Epithelial cell of esophagus (primary cell): Measurements from ENCODE around the gene MTARC2.

Source experiments
- DNase-seq: peaks from one replicate; pipeline ENCODE4 v3.0.0; 2010; ENCODE audit warnings: low read depth
- H3K4me3 ChIP-seq: 2 replicates; pipeline ENCODE4 v1.5.1; 2011; ENCODE audit warnings: mild to moderate bottlenecking, low read length, control low read depth
- TF ChIP-seq, protein P1 (sequence below): IDR thresholded peaks from 2 replicates; pipeline ENCODE4 v1.5.1; 2011; ENCODE audit warnings: low read depth, mild to moderate bottlenecking, low read length, control low read depth, inconsistent platforms; ENCODE audit not compliant: insufficient read depth; ENCODE audit errors: missing control alignments

MTARC2 gene

DNA sequence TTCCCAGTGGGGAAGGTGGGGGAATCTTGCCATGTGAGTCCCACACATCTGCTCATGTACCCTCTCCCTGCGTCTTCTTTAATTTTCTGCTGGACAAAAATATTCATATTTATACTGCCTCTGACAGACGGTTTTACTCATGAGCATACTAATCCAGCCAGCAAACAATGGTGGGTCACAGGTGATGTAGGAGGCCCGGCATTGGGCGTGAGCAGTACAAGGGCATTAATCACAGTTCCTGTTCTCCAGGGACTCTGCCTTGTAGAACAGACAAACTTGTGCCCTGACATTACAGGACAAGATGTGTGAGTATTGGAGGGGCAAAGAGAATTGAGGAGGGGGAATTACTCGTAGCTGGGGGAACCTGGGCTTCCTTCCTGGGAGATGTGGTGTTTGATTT, 63.6 kb downstream of the MTARC2 start:
- TF ChIP-seq, protein P1, sequence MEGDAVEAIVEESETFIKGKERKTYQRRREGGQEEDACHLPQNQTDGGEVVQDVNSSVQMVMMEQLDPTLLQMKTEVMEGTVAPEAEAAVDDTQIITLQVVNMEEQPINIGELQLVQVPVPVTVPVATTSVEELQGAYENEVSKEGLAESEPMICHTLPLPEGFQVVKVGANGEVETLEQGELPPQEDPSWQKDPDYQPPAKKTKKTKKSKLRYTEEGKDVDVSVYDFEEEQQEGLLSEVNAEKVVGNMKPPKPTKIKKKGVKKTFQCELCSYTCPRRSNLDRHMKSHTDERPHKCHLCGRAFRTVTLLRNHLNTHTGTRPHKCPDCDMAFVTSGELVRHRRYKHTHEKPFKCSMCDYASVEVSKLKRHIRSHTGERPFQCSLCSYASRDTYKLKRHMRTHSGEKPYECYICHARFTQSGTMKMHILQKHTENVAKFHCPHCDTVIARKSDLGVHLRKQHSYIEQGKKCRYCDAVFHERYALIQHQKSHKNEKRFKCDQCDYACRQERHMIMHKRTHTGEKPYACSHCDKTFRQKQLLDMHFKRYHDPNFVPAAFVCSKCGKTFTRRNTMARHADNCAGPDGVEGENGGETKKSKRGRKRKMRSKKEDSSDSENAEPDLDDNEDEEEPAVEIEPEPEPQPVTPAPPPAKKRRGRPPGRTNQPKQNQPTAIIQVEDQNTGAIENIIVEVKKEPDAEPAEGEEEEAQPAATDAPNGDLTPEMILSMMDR, result no peak
- peak; percentile 71 for DNase-seq
- H3K4me3 ChIP-seq, result no peak overlapping the region

DNA sequence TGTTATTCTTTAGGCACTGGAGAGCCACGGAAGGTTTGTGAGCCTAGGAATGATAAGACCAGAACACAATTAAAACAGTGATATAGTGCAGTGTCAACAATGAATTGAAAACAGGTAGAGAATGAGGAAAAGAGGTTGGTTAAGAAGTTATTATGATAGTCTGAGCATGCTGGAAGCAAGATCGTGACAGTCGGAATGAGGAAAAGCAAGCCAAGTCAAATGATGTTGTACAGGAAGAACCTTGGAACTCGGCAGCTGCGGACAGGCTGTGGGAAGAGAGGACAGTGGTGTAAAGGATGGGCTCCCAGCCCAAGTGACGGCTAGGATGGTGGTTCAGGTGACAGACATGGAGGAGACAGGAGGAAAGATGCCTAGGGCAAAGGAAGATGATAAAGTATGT, 64.2 kb downstream of the MTARC2 start:
- no peak overlapping the region for H3K4me3 ChIP-seq
- DNase-seq, result no peak
- TF ChIP-seq, protein P1, result no peak

DNA sequence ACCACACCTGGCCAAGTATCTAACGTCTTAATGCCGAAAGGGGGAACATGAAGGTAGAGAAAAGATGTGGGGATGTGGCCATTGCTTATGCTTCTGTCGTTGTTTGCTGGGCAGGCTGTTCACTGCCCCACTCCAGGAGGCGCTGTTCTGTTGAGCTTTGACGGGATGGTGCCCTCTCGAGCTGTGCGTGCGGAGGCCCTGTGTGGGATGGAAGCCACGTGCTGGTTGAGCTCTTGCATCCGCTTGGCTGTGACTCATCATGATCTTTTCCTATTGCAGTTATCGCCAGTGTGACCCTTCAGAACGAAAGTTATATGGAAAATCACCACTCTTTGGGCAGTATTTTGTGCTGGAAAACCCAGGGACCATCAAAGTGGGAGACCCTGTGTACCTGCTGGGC, 64.9 kb downstream of the MTARC2 start:
- DNase-seq, result no peak
- TF ChIP-seq, protein P1, result no peak
- H3K4me3 ChIP-seq, result no peak overlapping the region

DNA sequence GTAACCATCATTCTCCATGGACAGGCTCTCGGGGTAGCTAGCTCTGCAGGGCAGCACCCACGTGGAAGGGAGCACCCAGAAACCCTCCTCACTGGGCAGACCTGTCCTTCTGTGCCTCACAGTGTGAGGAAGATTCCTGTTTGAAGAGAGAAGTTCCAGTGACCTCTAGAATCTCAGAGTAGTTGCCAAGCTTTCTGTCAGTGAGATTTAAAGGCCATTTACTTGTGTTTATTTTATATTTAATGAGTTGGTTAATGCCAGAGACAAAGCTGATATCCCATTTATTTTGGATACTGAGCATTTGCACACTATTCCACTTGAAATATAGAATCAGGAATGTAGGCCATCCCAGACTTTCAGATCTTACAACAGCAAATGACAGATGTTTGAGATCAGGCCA, 67.3 kb downstream of the MTARC2 start:
- DNase-seq, result no peak
- TF ChIP-seq, protein P1, result no peak

DNA sequence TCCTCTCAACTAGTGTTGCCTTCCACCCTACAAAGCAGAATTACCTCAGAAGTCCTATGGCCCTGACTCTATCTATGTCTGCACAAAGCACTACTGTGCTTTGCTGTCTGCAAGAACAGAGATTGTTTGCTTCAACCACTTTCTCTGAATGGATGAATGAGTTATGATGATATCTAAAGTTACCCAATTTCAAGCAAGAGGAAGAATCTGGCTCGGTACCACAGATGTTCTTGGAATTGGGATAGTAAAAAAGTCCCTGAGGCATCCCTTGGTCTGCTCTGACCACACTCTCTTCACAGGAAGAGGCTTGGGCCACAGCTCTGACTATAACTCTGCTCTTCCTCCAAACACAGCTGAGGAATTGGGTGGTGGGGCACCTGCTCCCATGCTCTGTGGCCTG, 69.8 kb downstream of the MTARC2 start:
- H3K4me3 ChIP-seq, result no peak overlapping the region
- DNase-seq, result no peak
- TF ChIP-seq, protein P1, result no peak

More for the DNA sequence above, 67.3 kb downstream of the MTARC2 start:
- H3K4me3 ChIP-seq, result no peak overlapping the region

DNA sequence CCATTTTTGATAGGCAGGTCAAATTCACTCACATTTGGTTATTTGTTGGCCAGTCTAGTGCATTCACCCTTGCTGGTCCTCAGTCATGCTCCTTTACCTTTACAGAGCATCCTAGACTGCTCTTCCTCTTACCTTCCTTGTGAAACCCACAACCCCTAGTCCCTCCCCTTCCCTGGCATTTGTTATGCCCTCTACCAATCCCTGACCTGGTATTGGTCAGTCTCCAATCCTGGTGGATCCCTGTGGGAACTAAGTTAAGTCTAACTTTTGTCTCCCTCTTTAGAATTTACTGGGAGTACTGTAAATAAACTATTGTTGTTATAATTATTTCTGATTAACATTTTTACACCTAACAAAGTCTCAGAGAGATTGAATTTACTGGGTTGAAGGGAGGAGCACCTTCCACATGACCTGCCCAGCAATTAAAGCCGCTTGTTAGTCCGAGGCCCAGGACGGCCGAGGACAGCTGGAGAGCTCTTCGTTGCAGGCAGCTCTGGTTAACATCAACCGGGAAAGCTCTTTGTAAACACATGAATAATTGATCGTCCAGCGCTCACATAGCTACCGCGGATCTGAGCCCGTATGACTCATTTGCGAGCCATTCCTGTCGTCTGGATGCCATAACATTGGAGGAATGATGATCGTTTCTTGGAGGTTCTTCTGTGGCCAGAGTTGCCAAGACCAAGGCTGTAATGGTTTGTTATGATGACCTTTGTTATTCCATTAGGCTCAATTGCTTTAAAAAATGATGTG, 70.5 kb downstream of the MTARC2 start:
- DNase-seq, result no peak
- TF ChIP-seq, protein P1, result no peak
- H3K4me3 ChIP-seq, result no peak overlapping the region

DNA sequence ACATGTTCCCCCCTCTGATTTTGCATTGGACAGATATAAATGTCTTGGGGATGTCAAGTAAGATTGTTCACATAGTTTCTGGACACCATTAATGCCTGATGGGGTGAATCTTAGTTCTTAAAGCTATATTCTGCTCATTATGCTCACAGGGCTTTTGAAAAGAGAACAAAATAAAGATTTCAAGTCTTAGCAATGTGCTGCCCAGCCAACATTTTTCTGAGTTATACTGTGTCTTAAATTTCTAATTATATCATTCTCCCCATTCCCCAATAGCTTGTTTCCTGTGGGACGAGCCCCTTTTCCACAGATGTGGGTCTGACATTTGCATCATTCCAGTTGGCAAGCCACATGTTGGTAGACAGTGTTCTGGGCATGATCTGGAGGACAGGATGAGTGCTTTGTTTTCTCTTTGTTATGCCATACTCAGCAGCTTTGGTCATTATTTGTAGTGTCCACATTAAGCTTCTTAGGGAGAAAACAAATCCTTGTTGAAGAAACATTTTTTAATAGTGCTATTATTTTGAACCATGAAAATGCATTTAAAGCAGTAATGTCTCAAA, 71.4 kb downstream of the MTARC2 start:
- TF ChIP-seq, protein P1, result no peak
- H3K4me3 ChIP-seq, result no peak overlapping the region
- DNase-seq, result no peak
